ENCODE measurements around the gene SERINC2.
A peak's percentile ranks its signal among the peaks of the same experiment; 100 is the strongest.
"Not testable (repeated sequence)": the region's sequence is repeated elsewhere in the genome, so short reads cannot be mapped to it uniquely, and the experiment has no call there.

The SERINC2 gene

GRCh38 chr1:31416101-31416736 is 3.2 kb downstream of the SERINC2 start:
- DNase-seq = no peak

- DNase-seq = no peak
Measured at GRCh38 chr1:31417148-31417547, 4.1 kb downstream of the SERINC2 start.

- DNase-seq = no peak
Measured at GRCh38 chr1:31418626-31419323, 5.8 kb downstream of the SERINC2 start.

- DNase-seq = no peak
Measured at GRCh38 chr1:31420716-31421115, 7.7 kb downstream of the SERINC2 start.

GRCh38 chr1:31421371-31422040 is 8.5 kb downstream of the SERINC2 start:
- no peak for DNase-seq

GRCh38 chr1:31422505-31423319 is 9.7 kb downstream of the SERINC2 start:
- DNase-seq = peak; percentile 11 to 35

GRCh38 chr1:31423418-31423947 is 10.5 kb downstream of the SERINC2 start:
- no peak for DNase-seq

- DNase-seq = no peak
Measured at GRCh38 chr1:31424568-31424967, 11.6 kb downstream of the SERINC2 start.

- DNase-seq = no peak
Measured at GRCh38 chr1:31425301-31426081, 12.5 kb downstream of the SERINC2 start.

GRCh38 chr1:31426249-31426922 is 13.4 kb downstream of the SERINC2 start:
- no peak for DNase-seq

- no peak for DNase-seq
Measured at GRCh38 chr1:31427322-31427721, 14.3 kb downstream of the SERINC2 start.

GRCh38 chr1:31428436-31429221 is 15.6 kb downstream of the SERINC2 start:
- no peak for DNase-seq

- DNase-seq = no peak
Measured at GRCh38 chr1:31429583-31429982, 16.6 kb downstream of the SERINC2 start.

GRCh38 chr1:31431351-31432257 is 18.6 kb downstream of the SERINC2 start:
- DNase-seq = not testable (repeated sequence)

GRCh38 chr1:31432592-31433395 is 19.8 kb downstream of the SERINC2 start:
- DNase-seq = no peak

GRCh38 chr1:31433396-31433930 is 20.4 kb downstream of the SERINC2 start:
- no peak for DNase-seq

GRCh38 chr1:31434101-31434871 is 21.3 kb downstream of the SERINC2 start:
- DNase-seq = no peak
